IPS DF 4.7 (cell line): ENCODE results near the gene VN1R2.
"Not testable (repeated sequence)": the region's sequence is repeated elsewhere in the genome, so short reads cannot be mapped to it uniquely, and the experiment has no call there.

Experiments
- DNase-seq: peaks from one replicate; pipeline ENCODE4 v3.0.0-alpha.2; 2013; ENCODE audit warnings: low spot score; ENCODE audit errors: extremely low read depth

Gene VN1R2

GRCh38 chr19:53257715-53258342, at the start of gene VN1R2:
Gene VN1R2, plus strand, starts transcription at chr19:53258292. Its CDS starts 84 bp downstream, at chr19:53258376.
- DNase-seq = not testable (repeated sequence)

- DNase-seq = not testable (repeated sequence)
These were observed 46.5 kb upstream of the VN1R2 start for GRCh38 chr19:53211554-53211953.

- no peak for DNase-seq
These were observed 45.3 kb upstream of the VN1R2 start for GRCh38 chr19:53212703-53213320.

GRCh38 chr19:53222716-53223115, 35.4 kb upstream of the VN1R2 start:
- not testable (repeated sequence) for DNase-seq

GRCh38 chr19:53224606-53225005, 33.5 kb upstream of the VN1R2 start:
- no peak for DNase-seq

GRCh38 chr19:53237114-53237777, 20.8 kb upstream of the VN1R2 start:
- DNase-seq = no peak

- no peak for DNase-seq
These were observed 11.6 kb upstream of the VN1R2 start for GRCh38 chr19:53246498-53246897.

- DNase-seq = no peak
These were observed 3.4 kb upstream of the VN1R2 start, which contains the start of gene ZNF677 for GRCh38 chr19:53254411-53255341. Gene ZNF677, minus strand, starts transcription at chr19:53254873. Its CDS starts 3,323 bp downstream, at chr19:53251550.

GRCh38 chr19:53267623-53268022, 9.5 kb downstream of the VN1R2 start, which contains the start of gene VN1R4:
Gene VN1R4, minus strand, starts transcription at chr19:53267723. Its CDS starts 58 bp downstream, at chr19:53267665.
- DNase-seq = not testable (repeated sequence)

- not testable (repeated sequence) for DNase-seq
These were observed 11.8 kb downstream of the VN1R2 start for GRCh38 chr19:53269861-53270260.

GRCh38 chr19:53272044-53272443, 14.0 kb downstream of the VN1R2 start:
- no peak for DNase-seq

GRCh38 chr19:53275480-53275879, 17.4 kb downstream of the VN1R2 start:
- no peak for DNase-seq

- not testable (repeated sequence) for DNase-seq
These were observed 23.9 kb downstream of the VN1R2 start for GRCh38 chr19:53281947-53282346.

GRCh38 chr19:53285087-53285486, 27.0 kb downstream of the VN1R2 start:
- DNase-seq = no peak

GRCh38 chr19:53290758-53291549, 32.9 kb downstream of the VN1R2 start:
- no peak for DNase-seq

- no peak for DNase-seq
These were observed 36.8 kb downstream of the VN1R2 start for GRCh38 chr19:53294786-53295441.

- DNase-seq = not testable (repeated sequence)
These were observed 43.2 kb downstream of the VN1R2 start for GRCh38 chr19:53301341-53301740.

GRCh38 chr19:53308339-53308811, 50.3 kb downstream of the VN1R2 start:
- DNase-seq = peak; percentile 38
